Measurements from ENCODE around the gene HBS1L. TPM values are rescaled to one million over a fixed set of nuclear protein-coding genes. Genes with fewer than 3 reads are reported as not detected.

The HBS1L gene
- polyA plus RNA-seq, 1 donor from 2014 or later, result 103 TPM

DNA sequence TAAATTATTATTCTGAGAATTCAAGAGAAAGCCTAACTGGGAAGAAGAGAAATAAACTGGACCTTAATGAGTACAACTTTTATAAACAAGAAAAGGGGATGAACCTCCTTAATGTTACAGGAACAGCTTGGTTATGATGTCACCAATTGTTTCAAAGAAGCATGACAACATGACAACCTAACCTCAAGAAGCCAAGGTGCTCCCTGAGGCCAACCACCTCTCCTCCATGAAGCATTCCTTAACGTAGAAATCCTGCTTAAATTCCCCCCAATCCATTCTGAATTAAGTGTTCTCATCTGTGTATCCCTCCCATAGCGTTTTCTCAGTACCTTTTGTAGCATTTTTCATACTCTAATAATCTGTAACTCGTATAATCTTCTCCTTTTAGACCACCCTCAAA lies 1.7 kb downstream of the HBS1L start:
- Histone ChIP-seq H3K27ac (ENCODE audit: low read length) (no peak overlapping the region), H2AFZ (ENCODE audit: low read depth, low read length) (no peak overlapping the region), H3K9ac (ENCODE audit: low read length) (peak overlapping the region; percentile 89), H3F3A (ENCODE audit: insufficient read depth, low read length, poor library complexity, severe bottlenecking) (no peaks in the 10 kb centered on the region), H3K4me3 (ENCODE audit: low read length) (peak overlapping the region; percentile 84), H4K20me1 (ENCODE audit: insufficient read depth) (no peaks in the 10 kb centered on the region), H3K9me3 (ENCODE audit: low read length) (no peaks in the 10 kb centered on the region), H3K4me2 (ENCODE audit: low read length) (peak overlapping the region; percentile 92), H3K9me2 (ENCODE audit: insufficient read depth, low read length) (no peaks in the 10 kb centered on the region), H3K79me2 (replicated peaks; ENCODE audit: insufficient read depth, low read length) (peaks cover 51% of the 10 kb centered on the region), H3K27me3 (ENCODE audit: insufficient read depth, low read depth, low read length) (no peaks in the 10 kb centered on the region), H3K36me3 (ENCODE audit: insufficient read depth, low read length) (peaks cover 4% of the 10 kb centered on the region)
- TF ChIP-seq, protein P1, sequence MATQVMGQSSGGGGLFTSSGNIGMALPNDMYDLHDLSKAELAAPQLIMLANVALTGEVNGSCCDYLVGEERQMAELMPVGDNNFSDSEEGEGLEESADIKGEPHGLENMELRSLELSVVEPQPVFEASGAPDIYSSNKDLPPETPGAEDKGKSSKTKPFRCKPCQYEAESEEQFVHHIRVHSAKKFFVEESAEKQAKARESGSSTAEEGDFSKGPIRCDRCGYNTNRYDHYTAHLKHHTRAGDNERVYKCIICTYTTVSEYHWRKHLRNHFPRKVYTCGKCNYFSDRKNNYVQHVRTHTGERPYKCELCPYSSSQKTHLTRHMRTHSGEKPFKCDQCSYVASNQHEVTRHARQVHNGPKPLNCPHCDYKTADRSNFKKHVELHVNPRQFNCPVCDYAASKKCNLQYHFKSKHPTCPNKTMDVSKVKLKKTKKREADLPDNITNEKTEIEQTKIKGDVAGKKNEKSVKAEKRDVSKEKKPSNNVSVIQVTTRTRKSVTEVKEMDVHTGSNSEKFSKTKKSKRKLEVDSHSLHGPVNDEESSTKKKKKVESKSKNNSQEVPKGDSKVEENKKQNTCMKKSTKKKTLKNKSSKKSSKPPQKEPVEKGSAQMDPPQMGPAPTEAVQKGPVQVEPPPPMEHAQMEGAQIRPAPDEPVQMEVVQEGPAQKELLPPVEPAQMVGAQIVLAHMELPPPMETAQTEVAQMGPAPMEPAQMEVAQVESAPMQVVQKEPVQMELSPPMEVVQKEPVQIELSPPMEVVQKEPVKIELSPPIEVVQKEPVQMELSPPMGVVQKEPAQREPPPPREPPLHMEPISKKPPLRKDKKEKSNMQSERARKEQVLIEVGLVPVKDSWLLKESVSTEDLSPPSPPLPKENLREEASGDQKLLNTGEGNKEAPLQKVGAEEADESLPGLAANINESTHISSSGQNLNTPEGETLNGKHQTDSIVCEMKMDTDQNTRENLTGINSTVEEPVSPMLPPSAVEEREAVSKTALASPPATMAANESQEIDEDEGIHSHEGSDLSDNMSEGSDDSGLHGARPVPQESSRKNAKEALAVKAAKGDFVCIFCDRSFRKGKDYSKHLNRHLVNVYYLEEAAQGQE (IDR thresholded peaks at IDR 0.05; ENCODE audit: borderline replicate concordance), result no peak
- TF ChIP-seq SMC3 (conservative IDR thresholded peaks at IDR 0.05; ENCODE audit: poor library complexity) (no peak), EP300 (conservative IDR thresholded peaks at IDR 0.05; ENCODE audit: poor library complexity, severe bottlenecking) (no peak), EZH2 (IDR thresholded peaks at IDR 0.05; ENCODE audit: borderline replicate concordance, insufficient read depth, low read length, poor library complexity, severe bottlenecking) (no peak), RAD21 (conservative IDR thresholded peaks at IDR 0.05) (no peak)
- TF ChIP-seq, protein P2, sequence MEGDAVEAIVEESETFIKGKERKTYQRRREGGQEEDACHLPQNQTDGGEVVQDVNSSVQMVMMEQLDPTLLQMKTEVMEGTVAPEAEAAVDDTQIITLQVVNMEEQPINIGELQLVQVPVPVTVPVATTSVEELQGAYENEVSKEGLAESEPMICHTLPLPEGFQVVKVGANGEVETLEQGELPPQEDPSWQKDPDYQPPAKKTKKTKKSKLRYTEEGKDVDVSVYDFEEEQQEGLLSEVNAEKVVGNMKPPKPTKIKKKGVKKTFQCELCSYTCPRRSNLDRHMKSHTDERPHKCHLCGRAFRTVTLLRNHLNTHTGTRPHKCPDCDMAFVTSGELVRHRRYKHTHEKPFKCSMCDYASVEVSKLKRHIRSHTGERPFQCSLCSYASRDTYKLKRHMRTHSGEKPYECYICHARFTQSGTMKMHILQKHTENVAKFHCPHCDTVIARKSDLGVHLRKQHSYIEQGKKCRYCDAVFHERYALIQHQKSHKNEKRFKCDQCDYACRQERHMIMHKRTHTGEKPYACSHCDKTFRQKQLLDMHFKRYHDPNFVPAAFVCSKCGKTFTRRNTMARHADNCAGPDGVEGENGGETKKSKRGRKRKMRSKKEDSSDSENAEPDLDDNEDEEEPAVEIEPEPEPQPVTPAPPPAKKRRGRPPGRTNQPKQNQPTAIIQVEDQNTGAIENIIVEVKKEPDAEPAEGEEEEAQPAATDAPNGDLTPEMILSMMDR (IDR thresholded peaks at IDR 0.05; ENCODE audit: poor library complexity, severe bottlenecking), result no peak

DNA sequence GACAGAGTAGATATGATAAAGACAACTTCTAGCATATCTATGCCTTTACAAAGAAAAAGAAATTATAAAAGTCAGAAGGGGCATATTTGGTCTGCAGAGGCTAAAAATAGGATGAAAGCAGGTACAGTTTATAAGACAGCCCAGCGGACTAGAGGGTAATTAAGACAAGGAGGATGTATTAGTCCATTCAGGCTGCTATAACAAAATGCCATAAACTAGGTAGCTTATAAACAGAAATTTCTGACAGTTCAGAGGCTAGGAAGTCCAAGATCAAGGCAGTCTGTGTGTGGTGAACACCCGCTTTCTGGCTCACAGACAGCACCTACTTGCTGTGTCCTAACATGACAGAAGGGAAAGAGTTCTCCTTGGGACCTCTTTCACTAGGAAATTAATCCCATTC lies 5.7 kb downstream of the HBS1L start:
- Histone ChIP-seq H3K27ac (ENCODE audit: low read length) (no peak overlapping the region), H3K36me3 (ENCODE audit: insufficient read depth, low read length) (peaks cover 4% of the 10 kb centered on the region), H3K27me3 (ENCODE audit: insufficient read depth, low read depth, low read length) (no peaks in the 10 kb centered on the region), H3K9ac (ENCODE audit: low read length) (no peak overlapping the region), H3K9me2 (ENCODE audit: insufficient read depth, low read length) (no peaks in the 10 kb centered on the region), H3K79me2 (replicated peaks; ENCODE audit: insufficient read depth, low read length) (peaks cover 76% of the 10 kb centered on the region), H3K4me3 (ENCODE audit: low read length) (no peak overlapping the region), H4K20me1 (ENCODE audit: insufficient read depth) (no peaks in the 10 kb centered on the region), H2AFZ (ENCODE audit: low read depth, low read length) (no peak overlapping the region), H3K4me2 (ENCODE audit: low read length) (no peak overlapping the region), H3F3A (ENCODE audit: insufficient read depth, low read length, poor library complexity, severe bottlenecking) (no peaks in the 10 kb centered on the region), H3K9me3 (ENCODE audit: low read length) (no peaks in the 10 kb centered on the region)
- TF ChIP-seq, protein P1 (IDR thresholded peaks at IDR 0.05; ENCODE audit: borderline replicate concordance), result no peak
- TF ChIP-seq EP300 (conservative IDR thresholded peaks at IDR 0.05; ENCODE audit: poor library complexity, severe bottlenecking) (no peak), POLR2AphosphoS5 (IDR thresholded peaks at IDR 0.05) (no peak), MXI1 (conservative IDR thresholded peaks at IDR 0.05; ENCODE audit: poor library complexity, severe bottlenecking) (no peak), RAD21 (conservative IDR thresholded peaks at IDR 0.05) (no peak), TAF1 (IDR thresholded peaks at IDR 0.05; ENCODE audit: low read depth) (no peak), EZH2 (IDR thresholded peaks at IDR 0.05; ENCODE audit: borderline replicate concordance, insufficient read depth, low read length, poor library complexity, severe bottlenecking) (no peak), SMC3 (conservative IDR thresholded peaks at IDR 0.05; ENCODE audit: poor library complexity) (no peak)
- TF ChIP-seq, protein P2 (IDR thresholded peaks at IDR 0.05; ENCODE audit: poor library complexity, severe bottlenecking), result no peak
